Endometrium (tissue), 2 donors: ENCODE results near the gene SYNJ2BP.

Experiments
- FAIRE-seq: peaks from 2 replicates; lab custom pipeline; 2012; peaks lifted over from hg19 to GRCh38; lab: Jason Lieb, UNC
- donor health status: control.
- donor health status: control.

Gene SYNJ2BP

GRCh38 chr14:70391493-70392391 is 25.1 kb downstream of the SYNJ2BP start:
- FAIRE-seq, result no peak

GRCh38 chr14:70382536-70382935 is 34.4 kb downstream of the SYNJ2BP start:
- no peak for FAIRE-seq

GRCh38 chr14:70380824-70381223 is 36.1 kb downstream of the SYNJ2BP start:
- no peak for FAIRE-seq

GRCh38 chr14:70378696-70379095 is 38.2 kb downstream of the SYNJ2BP start:
- no peak for FAIRE-seq
